ENCODE data around the gene KMT2E.

DNA sequence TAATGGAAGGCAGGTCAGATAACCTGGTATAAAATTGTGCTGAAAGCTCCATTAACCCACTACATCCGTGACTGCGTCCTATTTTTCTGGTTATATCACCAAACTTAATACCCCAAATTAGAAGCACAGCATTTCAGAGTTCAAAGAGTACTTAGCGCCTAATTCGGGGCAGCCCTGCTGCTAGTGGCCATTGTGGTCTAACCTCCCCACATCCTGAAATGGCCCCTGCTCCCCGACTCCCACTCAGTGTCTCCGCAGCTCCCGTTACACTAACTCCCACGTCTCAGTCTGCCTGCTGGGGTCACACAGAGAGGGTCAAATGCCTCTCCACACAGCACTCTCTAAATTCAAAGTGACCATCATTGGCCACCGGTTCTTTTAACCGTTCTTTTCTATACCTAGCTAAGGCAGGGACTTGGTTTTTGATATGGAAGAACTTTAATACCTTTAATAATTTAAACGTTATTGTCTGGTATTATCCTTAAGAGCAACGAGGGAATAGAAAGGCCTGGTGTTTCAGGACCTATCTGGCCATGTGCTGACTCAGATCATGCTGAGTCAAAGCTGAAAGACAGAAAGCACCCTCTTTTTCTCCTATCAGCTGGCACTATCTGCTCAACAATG lies 117.1 kb downstream of the KMT2E start:
- TF ChIP-seq, protein P1, sequence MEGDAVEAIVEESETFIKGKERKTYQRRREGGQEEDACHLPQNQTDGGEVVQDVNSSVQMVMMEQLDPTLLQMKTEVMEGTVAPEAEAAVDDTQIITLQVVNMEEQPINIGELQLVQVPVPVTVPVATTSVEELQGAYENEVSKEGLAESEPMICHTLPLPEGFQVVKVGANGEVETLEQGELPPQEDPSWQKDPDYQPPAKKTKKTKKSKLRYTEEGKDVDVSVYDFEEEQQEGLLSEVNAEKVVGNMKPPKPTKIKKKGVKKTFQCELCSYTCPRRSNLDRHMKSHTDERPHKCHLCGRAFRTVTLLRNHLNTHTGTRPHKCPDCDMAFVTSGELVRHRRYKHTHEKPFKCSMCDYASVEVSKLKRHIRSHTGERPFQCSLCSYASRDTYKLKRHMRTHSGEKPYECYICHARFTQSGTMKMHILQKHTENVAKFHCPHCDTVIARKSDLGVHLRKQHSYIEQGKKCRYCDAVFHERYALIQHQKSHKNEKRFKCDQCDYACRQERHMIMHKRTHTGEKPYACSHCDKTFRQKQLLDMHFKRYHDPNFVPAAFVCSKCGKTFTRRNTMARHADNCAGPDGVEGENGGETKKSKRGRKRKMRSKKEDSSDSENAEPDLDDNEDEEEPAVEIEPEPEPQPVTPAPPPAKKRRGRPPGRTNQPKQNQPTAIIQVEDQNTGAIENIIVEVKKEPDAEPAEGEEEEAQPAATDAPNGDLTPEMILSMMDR (conservative IDR thresholded peaks at IDR 0.05) = no peak
- no peak for TF ChIP-seq EZH2 (IDR thresholded peaks at IDR 0.05; ENCODE audit: low read depth)

Data from PC-9 (cell line).